UCSD-AML1 (cell line): ENCODE measurements around the gene TUT1.
A peak's percentile ranks its signal among the peaks of the same experiment; 100 is the strongest.
"Not testable (repeated sequence)": the region's sequence is repeated elsewhere in the genome, so short reads cannot be mapped to it uniquely, and the experiment has no call there.

Source experiments
- DNase-seq: peaks from one replicate; lab custom pipeline; 2025; ENCODE audit not compliant: unreplicated experiment; lab: John Stamatoyannopoulos, UW

TUT1 gene

DNA sequence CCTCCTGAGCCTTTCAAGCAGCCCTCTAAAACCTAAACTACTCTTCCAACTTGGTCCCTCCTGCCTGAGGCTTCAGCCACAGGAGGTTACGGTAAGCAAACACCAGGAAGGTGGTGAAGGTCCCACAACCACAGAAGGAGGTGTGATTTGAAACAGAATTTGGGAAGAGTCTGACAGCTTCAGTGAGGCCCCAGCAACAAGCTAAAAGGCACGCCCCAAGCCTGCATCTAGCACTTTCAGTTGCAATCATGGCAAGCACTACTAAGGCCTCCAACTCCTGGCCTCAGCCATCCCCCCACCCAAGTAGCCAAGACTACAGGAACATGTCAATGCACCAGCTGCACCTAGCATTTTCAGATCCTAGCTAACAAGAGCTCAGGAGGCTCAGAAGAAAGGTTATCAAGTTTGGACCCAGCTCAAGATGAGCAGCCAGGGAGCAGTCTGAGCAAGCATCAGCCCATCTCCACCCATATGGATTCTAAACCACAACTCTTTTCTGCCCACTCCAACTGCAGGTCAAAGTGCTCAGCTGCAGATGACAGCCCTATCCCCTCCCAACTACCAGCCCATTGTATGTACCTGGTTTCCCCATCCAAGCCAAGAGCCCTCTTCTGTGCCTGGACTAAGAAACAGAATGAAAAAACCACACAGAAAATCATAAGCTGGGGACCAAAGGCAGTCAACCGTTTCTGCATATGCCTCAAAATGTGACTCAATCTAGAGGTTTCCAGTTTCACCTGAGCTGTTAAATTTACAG lies 34.3 kb downstream of the TUT1 start:
- no peak for DNase-seq

DNA sequence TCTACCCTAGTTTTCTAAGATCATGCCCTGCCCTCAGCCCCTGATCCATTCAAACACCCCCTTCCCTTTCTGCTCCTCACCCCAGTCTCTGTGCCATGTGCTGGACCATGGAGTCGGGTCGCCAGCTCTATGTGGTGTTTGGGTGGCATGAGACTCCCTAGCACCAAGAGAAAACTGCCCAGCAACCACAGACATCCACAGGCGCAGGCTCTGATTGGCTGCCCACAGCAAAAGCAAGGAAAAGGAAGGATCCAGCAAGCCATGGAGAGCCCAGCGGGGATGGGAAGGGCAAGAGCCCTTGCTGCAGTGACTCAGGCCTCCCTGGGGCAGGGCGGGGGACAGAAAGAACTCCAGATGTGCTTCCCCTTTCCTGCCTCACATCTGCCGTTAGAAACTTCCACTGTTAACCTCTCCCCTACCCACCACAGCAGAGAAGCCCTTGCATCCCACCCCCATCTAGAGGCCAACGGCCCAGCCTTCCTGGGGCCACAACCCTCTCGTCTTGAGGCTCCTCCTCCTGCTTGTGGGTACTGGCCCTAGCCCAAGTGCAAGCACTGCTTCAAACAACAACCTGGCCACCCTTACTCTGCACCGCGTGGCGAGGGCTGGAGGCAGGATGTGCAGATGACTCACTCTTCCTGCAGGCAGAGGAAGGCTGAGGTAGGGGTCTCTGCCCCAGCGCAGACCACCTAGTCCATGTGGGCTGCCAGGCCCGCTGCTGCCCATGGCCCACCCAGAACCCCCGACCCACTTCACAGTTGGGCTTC lies 35.0 kb downstream of the TUT1 start:
- DNase-seq = peak; percentile 92

- peak; percentile 58 for DNase-seq
Observed at GRCh38 chr11:62555464-62556107, 35.7 kb downstream of the TUT1 start.

DNA sequence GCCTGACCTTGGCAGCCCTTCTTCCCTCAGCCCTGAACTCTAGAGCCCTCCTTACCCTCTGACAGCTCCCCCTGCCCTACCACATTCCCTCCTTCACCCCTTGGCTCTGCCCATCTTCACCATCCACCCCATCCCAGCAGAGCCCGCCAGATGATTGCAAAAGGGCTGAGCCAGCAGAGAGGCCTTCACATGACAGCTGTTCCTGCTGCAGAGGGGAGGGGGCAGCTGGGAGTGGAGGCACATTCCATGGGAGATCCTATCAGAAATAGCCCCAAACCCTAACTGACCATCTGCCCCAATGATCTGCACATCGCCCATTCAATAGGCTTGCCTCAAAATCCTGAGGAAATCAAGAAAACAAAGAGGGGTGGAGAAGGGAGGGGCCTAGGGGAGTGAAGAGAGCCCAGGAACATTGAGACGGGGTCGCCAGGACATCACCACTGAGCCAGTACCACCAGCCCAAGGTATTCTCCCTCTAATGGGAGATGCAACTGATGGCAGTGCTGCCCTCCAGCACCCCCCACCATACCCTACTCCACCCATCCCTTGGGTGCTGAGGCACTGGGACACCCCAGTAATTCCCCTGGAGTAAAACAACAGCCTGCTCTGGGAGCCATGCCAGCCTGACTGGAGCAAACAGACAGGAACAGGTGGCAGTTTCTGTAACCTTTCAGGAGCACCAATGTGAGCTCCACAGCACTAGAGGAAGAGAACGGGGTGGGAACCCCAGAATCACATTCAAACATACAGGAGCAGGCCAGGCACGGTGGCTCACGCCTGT lies 36.7 kb downstream of the TUT1 start:
- no peak for DNase-seq

DNA sequence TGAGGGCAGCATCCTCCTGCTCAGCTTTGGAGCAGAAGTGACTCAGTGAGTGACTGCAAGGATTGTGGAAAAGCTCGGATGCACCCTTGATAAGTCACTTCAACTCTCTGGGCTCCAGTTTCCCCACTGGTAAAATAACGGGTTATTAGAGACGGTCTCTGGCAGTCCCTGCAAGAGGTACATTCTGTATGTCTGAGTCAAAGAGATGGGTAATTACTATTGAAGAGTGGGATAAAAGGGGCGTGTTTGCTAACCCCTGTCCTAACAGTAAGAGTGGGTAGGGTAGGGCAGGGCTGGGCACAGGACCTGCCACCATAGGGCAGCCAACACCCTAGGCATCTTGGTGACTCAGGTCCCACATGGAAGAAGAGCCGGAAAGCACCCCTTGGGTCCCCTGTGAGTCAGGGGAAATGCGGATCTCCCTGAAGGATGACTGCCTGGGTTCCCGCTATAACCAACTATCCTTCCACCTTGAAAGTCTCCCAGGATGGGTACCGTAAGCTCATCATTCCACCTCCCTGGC lies 37.4 kb downstream of the TUT1 start:
- no peak for DNase-seq

DNA sequence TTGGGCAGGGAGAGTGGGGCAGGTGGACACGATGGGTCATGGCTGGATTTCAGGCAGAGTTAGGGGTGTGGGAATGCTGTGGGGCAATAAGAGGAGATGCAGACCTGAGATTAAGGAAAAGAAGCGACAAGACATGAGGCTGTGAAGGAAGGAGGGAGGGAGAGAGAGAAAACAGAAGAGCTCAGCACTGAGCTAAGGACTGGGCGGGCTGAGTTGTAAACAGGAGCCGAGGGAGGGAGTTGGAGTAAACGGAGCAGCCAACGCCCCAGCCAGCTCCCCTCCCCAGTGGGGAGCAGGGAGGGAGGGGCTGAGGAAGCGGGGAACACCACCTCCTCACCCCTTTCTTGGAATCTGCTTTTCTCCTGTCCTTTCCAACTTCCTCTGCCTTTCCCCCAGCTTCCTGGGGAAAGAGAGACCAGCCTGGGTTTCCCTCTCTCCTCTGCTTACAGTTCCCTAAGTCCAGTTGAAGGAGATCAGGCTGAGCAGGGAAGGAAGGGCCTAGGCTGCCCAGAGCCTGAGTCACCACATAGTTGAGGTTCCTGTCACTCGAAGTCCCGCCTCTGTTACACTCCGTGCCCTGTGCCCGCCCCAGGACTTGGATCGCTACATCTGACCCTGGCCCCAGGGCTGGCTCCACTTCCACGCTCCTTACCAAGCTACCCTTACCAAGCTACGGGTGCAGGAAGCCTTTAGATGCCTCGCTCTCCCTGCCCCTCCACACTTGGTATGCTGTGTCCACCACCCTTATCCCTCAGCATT lies 38.1 kb downstream of the TUT1 start:
- peak; percentile 88 for DNase-seq

DNA sequence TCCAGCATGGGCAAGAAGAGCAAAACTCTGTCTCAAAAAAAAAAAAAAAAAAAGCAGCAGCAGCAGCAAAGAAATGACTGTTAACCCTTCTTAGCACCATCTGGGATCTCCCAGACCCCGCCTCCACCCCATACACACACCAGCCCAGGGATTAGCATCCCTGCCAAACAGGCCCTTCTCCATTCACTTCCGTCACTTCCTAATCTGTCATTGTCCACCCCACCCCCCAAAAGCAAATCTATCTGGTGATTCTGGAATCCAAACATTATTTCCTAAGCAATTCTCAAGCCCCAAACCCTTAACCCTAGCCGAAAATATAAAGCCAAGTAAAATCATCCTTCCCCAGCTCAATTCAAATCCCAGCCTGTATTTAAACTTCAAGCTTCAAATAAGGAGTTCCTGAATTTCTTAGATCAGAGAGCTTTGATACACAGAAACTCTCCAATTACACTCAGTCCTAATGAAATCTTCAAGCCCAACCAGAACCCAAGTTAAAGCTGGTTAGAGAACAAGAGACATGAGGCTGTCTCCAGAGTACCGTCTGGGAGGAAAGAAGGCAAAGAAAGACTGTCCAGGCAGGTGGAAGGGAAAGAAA lies 38.7 kb downstream of the TUT1 start:
- DNase-seq = no peak

GRCh38 chr11:62550478-62550877 lies 40.8 kb downstream of the TUT1 start:
- not testable (repeated sequence) for DNase-seq

GRCh38 chr11:62548545-62549335 lies 42.6 kb downstream of the TUT1 start:
- no peak for DNase-seq

- no peak for DNase-seq
Observed at GRCh38 chr11:62547691-62548281, 43.5 kb downstream of the TUT1 start.

- DNase-seq = no peak
Observed at GRCh38 chr11:62546929-62547625, 44.2 kb downstream of the TUT1 start.

DNA sequence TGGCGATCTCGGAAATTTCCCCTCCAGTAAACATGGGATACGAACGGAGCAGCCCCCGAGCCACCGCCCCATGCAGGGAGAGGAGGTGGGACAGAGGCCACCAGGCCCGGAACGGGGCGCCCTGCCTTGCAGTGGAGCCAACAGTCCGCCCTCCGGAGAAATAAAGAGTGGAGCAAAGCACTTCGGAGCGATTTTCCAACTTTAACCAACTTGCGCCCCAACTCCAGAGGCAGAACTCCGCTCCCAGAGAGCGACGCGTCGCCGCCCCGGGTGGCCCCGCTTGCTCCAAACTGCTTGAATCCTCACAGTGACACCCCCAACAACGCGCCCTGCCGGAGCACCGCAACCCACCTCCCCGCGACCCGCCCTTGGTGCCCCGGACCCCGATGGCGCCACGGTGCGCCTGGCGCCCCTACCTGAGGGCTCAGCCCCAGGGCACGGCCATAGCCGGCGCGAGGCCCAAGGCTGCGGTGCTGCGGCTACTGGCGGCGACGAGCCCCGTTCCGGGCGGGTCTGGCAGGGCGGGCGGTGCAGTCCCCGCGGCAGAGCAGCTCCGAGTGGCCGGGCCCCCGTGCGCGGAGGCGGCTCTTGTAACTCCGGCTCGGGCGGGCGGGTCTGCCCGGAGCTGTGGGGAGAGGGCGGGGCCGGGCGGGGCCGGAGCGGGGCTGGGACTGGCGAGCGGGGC lies 44.9 kb downstream of the TUT1 start, which contains the start of gene AHNAK:
Gene AHNAK, minus strand, starts transcription at position 563 of the 685 bp plus-strand sequence. CDS start 10,708 bp downstream, outside the sequence.
- peak; percentile 55 for DNase-seq

GRCh38 chr11:62545437-62546243 lies 45.7 kb downstream of the TUT1 start:
- DNase-seq = peak; percentile 77

DNA sequence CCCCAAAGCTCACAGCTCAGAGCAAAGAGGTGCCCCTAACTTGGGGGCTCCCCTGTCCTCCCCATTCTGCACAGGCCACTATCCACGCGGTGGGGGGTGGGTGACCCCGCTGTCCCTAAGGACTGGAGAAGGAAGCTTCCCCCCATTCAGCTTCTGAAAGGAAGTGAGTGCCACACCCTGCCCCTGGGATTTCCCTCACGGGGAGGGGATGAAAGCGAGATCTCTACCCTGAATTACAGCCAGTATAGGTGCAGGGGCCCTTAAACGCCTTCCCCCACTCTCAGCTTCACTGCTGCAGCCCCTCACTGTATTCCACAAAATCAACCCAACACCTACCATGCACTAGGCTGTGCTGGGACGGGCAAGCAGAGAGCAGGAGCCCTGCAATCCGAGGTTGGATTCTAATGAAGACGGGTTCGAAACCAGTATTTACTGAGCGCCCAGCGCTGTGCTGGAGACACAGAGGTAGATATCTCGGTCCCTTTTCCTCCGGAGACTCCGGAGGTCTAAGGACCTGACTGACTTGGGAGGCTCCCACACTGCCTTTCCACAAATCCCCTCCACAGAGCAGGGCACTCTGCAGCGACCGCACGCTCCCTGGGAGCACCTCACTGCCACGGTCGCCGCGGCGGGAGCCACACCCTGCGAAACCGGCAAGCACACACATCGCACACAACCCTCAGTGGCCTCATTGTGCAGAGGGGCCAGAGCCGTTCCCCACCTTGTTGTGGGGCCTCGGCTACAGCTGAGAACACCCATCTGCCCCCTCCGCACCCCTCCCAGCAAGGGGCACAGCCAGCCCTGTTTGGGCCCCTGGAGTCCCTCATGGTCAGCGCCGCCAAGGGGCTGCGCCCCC lies 46.5 kb downstream of the TUT1 start:
- peak; percentile 44 for DNase-seq

- DNase-seq = no peak
Observed at GRCh38 chr11:62543680-62544444, 47.5 kb downstream of the TUT1 start.
